Coronary artery (tissue), 2 donors: ENCODE measurements around the gene ZNF48.

Source experiments
- DNase-seq: peaks from one replicate; pipeline ENCODE4 v3.0.0-alpha.2; 2017; ENCODE audit warnings: low spot score
- H3K27ac ChIP-seq, 2 donors: fragments of 200-600 bp; sonication (generic); one replicate each; pipeline ENCODE4 v1.5.1; 2016 to 2019
- H3K4me3 ChIP-seq: fragments of 200-600 bp; sonication (generic); 2 replicates; pipeline ENCODE4 v1.5.1; 2016; ENCODE audit warnings: mild to moderate bottlenecking, moderate library complexity
- TF ChIP-seq, protein P1 (sequence below): fragments of 200-600 bp; sonication (generic); IDR thresholded peaks from one replicate; pipeline ENCODE4 v1.5.1; 2019; ENCODE audit warnings: antibody characterized with exemption

ZNF48 gene

DNA sequence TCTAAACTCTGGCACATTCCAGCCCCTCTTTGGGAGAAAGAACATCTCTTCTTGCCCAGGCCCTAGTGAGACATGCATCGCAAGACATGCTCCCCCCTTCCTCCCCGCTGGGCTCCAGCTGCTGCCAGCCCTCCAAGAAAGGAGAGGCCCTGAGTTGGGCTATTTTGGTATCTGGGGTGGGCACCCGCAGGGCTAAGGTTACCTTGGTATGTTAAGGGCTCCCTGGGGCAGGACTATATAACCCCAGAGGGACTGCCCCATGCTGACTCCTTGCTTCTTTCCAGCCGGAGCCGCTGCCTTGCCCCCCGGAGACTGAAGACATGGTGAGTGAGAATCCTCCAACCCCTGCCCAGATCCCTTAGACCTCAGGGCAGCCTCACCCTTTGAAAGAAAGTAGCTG lies 20.7 kb upstream of the ZNF48 start, which contains the start of gene MYL11:
Gene MYL11, plus strand, starts transcription at position 265 of the 400 bp plus-strand sequence. Its CDS starts 56 bp downstream, at position 321.
- Histone ChIP-seq H3K4me3 (no peak within 1 kb of the TSS), H3K27ac (no peak within 1 kb of the TSS)
- no peak for DNase-seq
- TF ChIP-seq, protein P1, sequence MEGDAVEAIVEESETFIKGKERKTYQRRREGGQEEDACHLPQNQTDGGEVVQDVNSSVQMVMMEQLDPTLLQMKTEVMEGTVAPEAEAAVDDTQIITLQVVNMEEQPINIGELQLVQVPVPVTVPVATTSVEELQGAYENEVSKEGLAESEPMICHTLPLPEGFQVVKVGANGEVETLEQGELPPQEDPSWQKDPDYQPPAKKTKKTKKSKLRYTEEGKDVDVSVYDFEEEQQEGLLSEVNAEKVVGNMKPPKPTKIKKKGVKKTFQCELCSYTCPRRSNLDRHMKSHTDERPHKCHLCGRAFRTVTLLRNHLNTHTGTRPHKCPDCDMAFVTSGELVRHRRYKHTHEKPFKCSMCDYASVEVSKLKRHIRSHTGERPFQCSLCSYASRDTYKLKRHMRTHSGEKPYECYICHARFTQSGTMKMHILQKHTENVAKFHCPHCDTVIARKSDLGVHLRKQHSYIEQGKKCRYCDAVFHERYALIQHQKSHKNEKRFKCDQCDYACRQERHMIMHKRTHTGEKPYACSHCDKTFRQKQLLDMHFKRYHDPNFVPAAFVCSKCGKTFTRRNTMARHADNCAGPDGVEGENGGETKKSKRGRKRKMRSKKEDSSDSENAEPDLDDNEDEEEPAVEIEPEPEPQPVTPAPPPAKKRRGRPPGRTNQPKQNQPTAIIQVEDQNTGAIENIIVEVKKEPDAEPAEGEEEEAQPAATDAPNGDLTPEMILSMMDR = no peak

DNA sequence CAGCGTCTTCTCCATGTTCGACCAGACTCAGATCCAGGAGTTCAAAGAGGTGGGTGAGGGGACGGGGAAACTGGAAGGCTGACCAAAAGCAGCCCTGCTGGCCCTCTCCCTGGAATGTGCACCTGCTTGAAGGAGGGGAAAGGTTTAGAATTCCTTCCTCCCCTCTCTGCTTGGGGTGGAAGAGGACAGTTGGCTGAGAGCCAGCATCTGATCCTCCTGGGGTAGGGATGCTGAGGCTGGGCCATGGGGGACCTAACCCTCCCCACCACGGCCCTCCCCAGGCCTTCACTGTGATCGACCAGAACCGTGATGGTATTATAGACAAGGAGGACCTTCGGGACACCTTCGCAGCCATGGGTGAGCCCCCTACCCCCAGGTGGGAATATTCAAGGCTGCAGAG lies 19.4 kb upstream of the ZNF48 start:
- no peak overlapping the region for H3K27ac ChIP-seq
- TF ChIP-seq, protein P1 = no peak
- DNase-seq = peak; percentile 73
- no peak overlapping the region for H3K4me3 ChIP-seq

DNA sequence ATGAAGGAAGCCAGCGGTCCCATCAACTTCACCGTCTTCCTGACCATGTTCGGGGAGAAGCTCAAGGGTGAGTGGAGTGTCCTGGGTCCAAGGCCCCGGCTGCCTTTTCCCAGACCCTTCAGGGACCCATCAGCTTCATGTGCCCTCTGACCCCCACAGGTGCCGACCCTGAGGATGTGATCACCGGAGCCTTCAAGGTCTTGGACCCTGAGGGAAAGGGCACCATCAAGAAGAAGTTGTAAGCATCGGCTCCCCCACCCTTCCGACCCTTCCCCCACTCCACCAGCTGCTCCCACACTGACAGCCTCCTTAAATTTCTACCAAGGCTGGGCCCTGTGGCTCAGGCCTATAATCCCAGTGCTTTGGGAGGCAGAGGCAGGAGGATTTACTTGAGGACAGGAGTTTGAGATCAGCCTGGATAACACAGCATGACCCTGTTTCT lies 18.7 kb upstream of the ZNF48 start:
- H3K27ac ChIP-seq = peak overlapping the region in 1 of 2 donors; percentile 95
- peak; percentile 70 for DNase-seq
- TF ChIP-seq, protein P1 = no peak
- no peak overlapping the region for H3K4me3 ChIP-seq

DNA sequence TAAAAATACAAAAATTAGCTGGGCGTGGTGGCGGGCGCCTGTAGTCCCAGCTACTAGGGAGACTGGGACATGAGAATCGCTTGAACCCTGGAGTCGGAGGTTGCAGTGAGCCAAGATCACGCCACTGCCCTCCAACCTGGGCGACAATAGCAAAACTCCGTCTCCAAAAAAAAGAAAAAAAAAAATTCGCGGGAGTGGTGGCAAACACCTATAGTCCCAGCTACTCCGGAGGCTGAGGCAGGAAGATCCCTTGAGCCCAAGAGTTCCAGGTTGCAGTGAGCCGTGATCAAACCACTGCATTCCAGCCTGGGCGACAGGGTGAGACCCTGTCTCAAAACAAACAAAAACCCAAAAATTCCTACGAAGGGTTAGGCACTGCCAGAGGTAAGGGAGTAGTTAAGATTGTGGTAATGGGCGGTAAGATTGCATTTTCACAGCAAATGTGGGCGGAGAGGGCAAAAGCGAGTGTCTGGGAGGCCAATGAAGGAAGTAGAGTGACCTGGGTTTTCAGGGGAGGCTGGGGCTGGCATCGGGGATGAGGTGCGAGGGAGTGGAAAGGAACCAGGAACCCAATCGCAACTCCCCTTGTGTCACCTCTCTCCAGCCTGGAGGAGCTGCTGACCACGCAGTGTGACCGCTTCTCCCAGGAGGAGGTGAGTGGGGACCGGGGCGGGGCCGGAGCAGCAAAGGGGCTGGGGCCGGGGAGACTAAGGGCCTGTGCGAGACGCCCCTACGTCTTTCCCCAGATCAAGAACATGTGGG lies 18.0 kb upstream of the ZNF48 start:
- TF ChIP-seq, protein P1 = no peak
- Histone ChIP-seq H3K4me3 (peak overlapping the region; percentile 85), H3K27ac (peak overlapping the region; percentile 95 to 99)
- peak; percentile 95 for DNase-seq

DNA sequence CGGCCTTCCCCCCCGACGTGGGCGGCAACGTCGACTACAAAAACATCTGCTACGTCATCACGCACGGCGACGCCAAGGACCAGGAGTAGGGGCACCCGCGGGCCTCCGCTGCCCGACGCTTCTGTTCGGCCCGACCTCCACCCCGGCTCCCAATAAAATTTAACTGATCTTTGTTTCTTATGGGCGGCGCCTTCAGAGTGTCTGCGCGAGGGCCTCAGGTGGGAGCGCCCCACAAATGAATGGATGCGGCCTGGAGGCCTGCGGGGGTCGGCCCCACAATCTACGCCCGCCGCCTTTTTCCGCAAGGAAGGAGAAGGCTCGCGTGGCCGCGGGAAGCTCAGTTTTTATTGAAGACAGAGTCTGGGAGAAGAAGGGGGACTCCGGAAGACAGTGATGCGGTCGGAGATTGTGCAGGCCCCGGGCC lies 17.4 kb upstream of the ZNF48 start:
- TF ChIP-seq, protein P1 = no peak
- Histone ChIP-seq H3K4me3 (peak overlapping the region; percentile 85), H3K27ac (peak overlapping the region; percentile 95 to 99)
- DNase-seq = no peak

DNA sequence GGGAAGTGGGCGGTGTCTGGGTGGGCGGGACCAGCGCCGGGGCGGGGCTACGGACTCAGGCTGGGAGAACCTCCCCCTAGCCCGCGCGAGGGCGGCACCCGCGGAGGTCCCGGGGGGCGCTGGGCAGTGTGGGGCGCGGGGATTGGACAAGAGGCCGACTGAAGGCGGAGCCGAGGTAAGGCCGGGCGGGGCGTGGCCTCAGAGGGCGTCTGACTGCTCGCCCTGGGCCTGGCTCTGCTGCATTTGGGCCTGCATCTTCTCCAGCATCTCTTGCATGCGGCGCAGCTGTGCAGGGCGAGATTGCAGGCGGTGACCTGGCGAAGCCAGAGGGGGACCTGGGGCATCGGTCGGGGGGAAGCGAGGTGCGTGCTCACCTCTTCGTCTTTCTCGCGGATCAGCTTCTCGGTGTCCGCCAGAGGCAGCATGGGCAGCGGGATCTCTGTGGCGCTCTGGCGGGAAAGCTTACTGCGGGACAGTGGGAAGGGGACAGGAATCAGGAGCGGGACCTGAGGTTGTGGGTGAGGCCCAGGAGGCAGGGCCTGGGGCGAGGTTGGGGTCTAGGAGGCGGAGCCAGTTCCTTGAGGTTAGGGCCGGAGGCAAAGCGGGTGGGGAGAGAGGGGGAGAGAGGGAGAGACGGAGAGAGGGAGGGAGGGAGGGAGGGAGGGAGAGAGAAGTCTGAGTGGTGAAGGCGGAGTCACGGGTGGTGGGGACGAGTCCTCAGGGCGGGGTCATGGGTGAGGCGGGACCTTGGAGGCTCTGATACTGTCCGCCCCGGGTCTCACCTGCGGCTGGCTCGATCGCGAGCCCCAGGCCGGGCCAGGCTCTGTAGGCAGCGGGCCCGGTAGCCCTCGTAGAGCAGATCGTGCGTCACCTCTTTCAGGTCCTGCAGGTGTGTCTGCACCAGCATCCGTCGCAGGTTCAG lies 16.7 kb upstream of the ZNF48 start:
- peak; percentile 99 for DNase-seq
- Histone ChIP-seq H3K4me3 (peak overlapping the region; percentile 85), H3K27ac (peak overlapping the region; percentile 95 to 99)
- TF ChIP-seq, protein P1 = no peak
